H9 (cell line): Measurements from ENCODE around the gene MSRB1. TPM values are rescaled to one million over a fixed set of nuclear protein-coding genes. Genes with fewer than 3 reads are reported as not detected.
A peak's percentile ranks its signal among the peaks of the same experiment; 100 is the strongest.

Experiments
- DNase-seq: peaks from one replicate; pipeline ENCODE4 v3.0.0-alpha.2; 2017
- H2AFZ ChIP-seq: one replicate; pipeline ENCODE4 v1.6.1; 2013; ENCODE audit warnings: mild to moderate bottlenecking, low read length, control low read depth, moderate library complexity
- H2AK5ac ChIP-seq: 2 replicates; pipeline ENCODE4 v1.6.1; 2013; ENCODE audit warnings: low read length, control low read depth, mixed read lengths; ENCODE audit not compliant: insufficient read length
- H2BK120ac ChIP-seq: one replicate; pipeline ENCODE4 v1.6.1; 2013; ENCODE audit warnings: low read depth, mild to moderate bottlenecking, low read length, control low read depth, inconsistent platforms; ENCODE audit not compliant: poor library complexity, severe bottlenecking
- H2BK12ac ChIP-seq: 2 replicates; pipeline ENCODE4 v1.6.1; 2013; ENCODE audit warnings: low read length, control low read depth, mixed read lengths, low read depth; ENCODE audit not compliant: insufficient read length
- H2BK15ac ChIP-seq: 2 replicates; pipeline ENCODE4 v1.6.1; 2013; ENCODE audit warnings: low read depth, low read length, control low read depth
- H2BK20ac ChIP-seq: one replicate; pipeline ENCODE4 v1.6.1; 2013; ENCODE audit warnings: low read depth, mild to moderate bottlenecking, low read length, control low read depth, inconsistent platforms; ENCODE audit not compliant: poor library complexity, severe bottlenecking
- H2BK5ac ChIP-seq: 2 replicates; pipeline ENCODE4 v1.6.1; 2013; ENCODE audit warnings: low read length, control low read depth, mixed read lengths; ENCODE audit not compliant: insufficient read length
- H3K14ac ChIP-seq: 2 replicates; pipeline ENCODE4 v1.6.1; 2013; ENCODE audit warnings: low read length, control low read depth; ENCODE audit not compliant: insufficient read depth
- H3K18ac ChIP-seq: 2 replicates; pipeline ENCODE4 v1.6.1; 2013; ENCODE audit warnings: low read depth, mild to moderate bottlenecking, mixed read lengths, low read length, control low read depth; ENCODE audit not compliant: insufficient read length
- H3K23ac ChIP-seq: 2 replicates; pipeline ENCODE4 v1.6.1; 2013; ENCODE audit warnings: low read length, control low read depth, mixed read lengths, low read depth; ENCODE audit not compliant: insufficient read length
- H3K23me2 ChIP-seq: 2 replicates; pipeline ENCODE4 v1.6.1; 2013; ENCODE audit warnings: low read depth, mild to moderate bottlenecking, mixed read lengths, low read length, control low read depth; ENCODE audit not compliant: insufficient read length, poor library complexity, severe bottlenecking
- H3K27ac ChIP-seq: 2 replicates; pipeline ENCODE4 v1.5.1; 2013; ENCODE audit warnings: low read length, control low read depth, mixed read lengths, low read depth; ENCODE audit not compliant: insufficient read length
- H3K27me3 ChIP-seq: 2 replicates; pipeline ENCODE4 v1.6.1; 2013; ENCODE audit warnings: low read length, control low read depth, inconsistent platforms; ENCODE audit not compliant: insufficient read depth
- H3K4ac ChIP-seq: 2 replicates; pipeline ENCODE4 v1.6.1; 2013; ENCODE audit warnings: low read depth, mild to moderate bottlenecking, control low read depth, inconsistent platforms, low read length, moderate library complexity
- H3K4me1 ChIP-seq: 2 replicates; pipeline ENCODE4 v1.6.1; 2013; ENCODE audit warnings: low read length, control low read depth, inconsistent platforms; ENCODE audit not compliant: insufficient read depth
- H3K4me2 ChIP-seq: 2 replicates; pipeline ENCODE4 v1.6.1; 2013; ENCODE audit warnings: low read length, control low read depth, mixed read lengths; ENCODE audit not compliant: insufficient read length, insufficient read depth
- H3K56ac ChIP-seq: 2 replicates; pipeline ENCODE4 v1.6.1; 2013; ENCODE audit warnings: low read depth, mild to moderate bottlenecking, mixed read lengths, low read length, control low read depth; ENCODE audit not compliant: insufficient read length
- H3K79me1 ChIP-seq: 2 replicates; pipeline ENCODE4 v1.6.1; 2013; ENCODE audit warnings: low read depth, mild to moderate bottlenecking, moderate library complexity, low read length, control low read depth, inconsistent platforms; ENCODE audit not compliant: insufficient read depth, poor library complexity, severe bottlenecking
- H3K79me2 ChIP-seq: 2 replicates; pipeline ENCODE4 v1.6.1; 2013; ENCODE audit warnings: low read length, control low read depth, inconsistent platforms; ENCODE audit not compliant: insufficient read depth
- H3K9ac ChIP-seq: 2 replicates; pipeline ENCODE4 v1.6.1; 2013; ENCODE audit warnings: low read length, control low read depth, mixed read lengths; ENCODE audit not compliant: insufficient read length; ENCODE audit errors: extremely low read depth
- H3K9me3 ChIP-seq: one replicate; pipeline ENCODE4 v1.6.1; 2013; ENCODE audit warnings: low read depth, low read length, inconsistent platforms; ENCODE audit not compliant: control insufficient read depth
- H3T11ph ChIP-seq: one replicate; pipeline ENCODE4 v1.6.1; 2013; ENCODE audit warnings: mild to moderate bottlenecking, low read length, control low read depth, inconsistent platforms
- H4K20me1 ChIP-seq: one replicate; pipeline ENCODE4 v1.6.1; 2013; ENCODE audit not compliant: control insufficient read depth, insufficient read length, insufficient read depth
- H4K5ac ChIP-seq: 2 replicates; pipeline ENCODE4 v1.6.1; 2013; ENCODE audit warnings: low read depth, mild to moderate bottlenecking, mixed read lengths, low read length, control low read depth; ENCODE audit not compliant: insufficient read length
- H4K8ac ChIP-seq: replicated peaks from 2 replicates; pipeline ENCODE4 v1.6.1; 2013; ENCODE audit warnings: low read length, control low read depth, mixed read lengths, low read depth; ENCODE audit not compliant: insufficient read length
- H4K91ac ChIP-seq: 2 replicates; pipeline ENCODE4 v1.6.1; 2013; ENCODE audit warnings: low read depth, mild to moderate bottlenecking, moderate library complexity, mixed read lengths, low read length, control low read depth; ENCODE audit not compliant: insufficient read length
- H3K27ac Mint-ChIP-seq, 3 experiments: 2 replicates in 2 of 3; 3 replicates in 1 of 3; pipeline ENCODE4 v1.8.0; 2020 to 2021; ENCODE audit warnings: mixed read lengths in 3 of 3, mild to moderate bottlenecking in 1 of 3, moderate library complexity in 1 of 3
- H3K27me3 Mint-ChIP-seq: 2 replicates; pipeline ENCODE4 v1.8.0; 2021; ENCODE audit warnings: low read depth, mild to moderate bottlenecking, moderate library complexity, mixed read lengths
- H3K36me3 Mint-ChIP-seq, 3 experiments: 2 replicates in 2 of 3; 3 replicates in 1 of 3; pipeline ENCODE4 v1.8.0; 2020 to 2021; ENCODE audit warnings: low read depth in 3 of 3, mixed read lengths in 3 of 3; ENCODE audit not compliant: insufficient read depth in 1 of 3
- H3K4me1 Mint-ChIP-seq, 2 experiments: 2 replicates each; pipeline ENCODE4 v1.8.0; 2020; ENCODE audit warnings: mixed read lengths in 2 of 2
- H3K4me3 Mint-ChIP-seq, 2 experiments: 2 replicates in 1 of 2; 3 replicates in 1 of 2; pipeline ENCODE4 v1.8.0; 2020 to 2021; ENCODE audit warnings: mild to moderate bottlenecking in 2 of 2, mixed read lengths in 2 of 2, moderate library complexity in 1 of 2
- H3K9me3 Mint-ChIP-seq, 2 experiments: 2 replicates in 1 of 2; 3 replicates in 1 of 2; pipeline ENCODE4 v1.8.0; 2020; ENCODE audit warnings: mild to moderate bottlenecking in 2 of 2, mixed read lengths in 2 of 2, moderate library complexity in 1 of 2
- CTCF ChIP-seq: fragments of 200-600 bp; sonication (generic); conservative IDR thresholded peaks from 3 replicates; pipeline ENCODE4 v1.8.0; 2021; ENCODE audit warnings: antibody characterized with exemption, mild to moderate bottlenecking
- WGBS: extraction: QIAGEN DNeasy Blood & Tissue Kit; methylation state at CpG from one replicate; pipeline ENCODE4 v1.1.7; 2013; ENCODE audit warnings: missing lambda C conversion rate, low lambda C conversion rate, mixed read lengths; ENCODE audit not compliant: insufficient read length; ENCODE audit errors: extremely low coverage; 5-methylcytosine and 5-hydroxymethylcytosine counted together
- total RNA-seq: library from RNA; stranded (reverse); gene quantifications from 2 replicates; pipeline ENCODE4 v1.2.1, GENCODE V29; 2021

The MSRB1 gene
- total RNA-seq, 1 experiment from 2014 or later = 25.7 TPM

GRCh38 chr16:1966460-1966859, 23.5 kb upstream of the MSRB1 start, which contains the start of gene RNF151:
TSS of gene RNF151 (plus strand) at chr16:1966856. CDS start at chr16:1966882, 26 bp downstream.
- Histone ChIP-seq H2AK5ac (no peak within 1 kb of the TSS), H3K79me2 (peaks cover 18% of the 10 kb centered on the region), H3K9me3 (no peaks in the 10 kb centered on the region), H3K23ac (no peak within 1 kb of the TSS), H4K20me1 (no peaks in the 10 kb centered on the region), H3K79me1 (no peaks in the 10 kb centered on the region), H4K91ac (no peak within 1 kb of the TSS), H3K18ac (no peak within 1 kb of the TSS), H2BK5ac (no peak within 1 kb of the TSS), H3K14ac (no peak within 1 kb of the TSS), H3K27ac (no peak within 1 kb of the TSS), H3K23me2 (peaks cover 14% of the 10 kb centered on the region), H3K9ac (peak within 1 kb of the TSS; percentile 88), H3T11ph (no peak within 1 kb of the TSS), H3K27me3 (no peaks in the 10 kb centered on the region), H3K4me2 (peak within 1 kb of the TSS; percentile 97), H3K4ac (no peak within 1 kb of the TSS), H3K56ac (no peak within 1 kb of the TSS), H2BK20ac (no peak within 1 kb of the TSS), H2AFZ (no peak within 1 kb of the TSS), H2BK12ac (no peak within 1 kb of the TSS), H2BK15ac (no peak within 1 kb of the TSS), H4K5ac (no peak within 1 kb of the TSS), H3K4me1 (no peaks in the 10 kb centered on the region), H4K8ac (no peak within 1 kb of the TSS), H2BK120ac (no peak within 1 kb of the TSS)
- H3K36me3 Mint-ChIP-seq = peaks cover 27 to 30% (median 28%) of the 10 kb centered on the region in 3 experiments
- H3K4me3 Mint-ChIP-seq = peak within 1 kb of the TSS; percentile 95 to 97
- H3K9me3 Mint-ChIP-seq = peaks cover 0 to 3% of the 10 kb centered on the region in 2 experiments; a peak in 3 of 5 replicates
- H3K27me3 Mint-ChIP-seq = peaks cover 2% of the 10 kb centered on the region
- no CpG with 5 or more reads among the region's 6 CpGs for WGBS
- H3K4me1 Mint-ChIP-seq = peaks cover 19 to 38% of the 10 kb centered on the region in 2 experiments
- no peak for DNase-seq
- peak within 1 kb of the TSS in 2 of 3 experiments; percentile 88 to 97; a peak in 2 of 7 replicates for H3K27ac Mint-ChIP-seq
- no peak for TF ChIP-seq CTCF
